Upper lobe of right lung (tissue), 1 donor: ENCODE measurements around the gene MCMBP. TPM values are rescaled to one million over a fixed set of nuclear protein-coding genes. Genes with fewer than 3 reads are reported as not detected.

ENCODE experiments used
- ATAC-seq: fragments of 200-7000 bp; cut with Tn5 transposase; one replicate; pipeline ENCODE4 v1.9.1; 2020; ENCODE audit warnings: mild to moderate bottlenecking, moderate library complexity
- DNase-seq: peaks from one replicate; pipeline ENCODE4 v3.0.0-alpha.2; 2020
- H3K27ac ChIP-seq: fragments of 200-600 bp; one replicate; pipeline ENCODE4 v1.8.0; 2022
- H3K27me3 ChIP-seq: fragments of 200-600 bp; one replicate; pipeline ENCODE4 v1.8.0; 2022; ENCODE audit warnings: mild to moderate bottlenecking
- H3K36me3 ChIP-seq: fragments of 200-600 bp; one replicate; pipeline ENCODE4 v1.8.0; 2022
- H3K4me1 ChIP-seq: fragments of 200-600 bp; one replicate; pipeline ENCODE4 v1.8.0; 2022
- H3K4me3 ChIP-seq: fragments of 200-600 bp; one replicate; pipeline ENCODE4 v1.8.0; 2022; ENCODE audit warnings: mild to moderate bottlenecking
- H3K9me3 ChIP-seq: fragments of 200-600 bp; one replicate; pipeline ENCODE4 v1.8.0; 2022
- CTCF ChIP-seq: fragments of 200-600 bp; IDR thresholded peaks from one replicate; pipeline ENCODE4 v1.8.0; 2022; ENCODE audit warnings: antibody characterized with exemption
- intact Hi-C: fragments of 100-400 bp; cut with DNase I; formaldehyde crosslinking; loops from one replicate; pipeline ENCODE4 v1.11.0; 2022
- total RNA-seq: library from RNA; stranded (reverse); fragmentation: NEBNext Ultra II Directional; extraction: Animal tissue kit (Norgen Biotek cat#: 25700); gene quantifications from one replicate; pipeline ENCODE4 v1.2.1, GENCODE V29; 2021
- donor health status: DM: no; HTN: yes; CAD: no; lungs with severe emphysema.

The MCMBP gene
- total RNA-seq, 1 donor from 2014 or later, result 54.7 TPM

- Histone ChIP-seq H3K4me1 (no peaks in the 10 kb centered on the region), H3K27me3 (no peaks in the 10 kb centered on the region), H3K4me3 (no peak overlapping the region), H3K9me3 (no peaks in the 10 kb centered on the region), H3K36me3 (peaks cover 89% of the 10 kb centered on the region), H3K27ac (no peak overlapping the region)
- ATAC-seq (no peak), DNase-seq (no peak)
- TF ChIP-seq CTCF, result no peak
- intact Hi-C loops, result no loop called here
Observed at GRCh38 chr10:119849031-119849789, 23.4 kb downstream of the MCMBP start.

GRCh38 chr10:119845656-119846055, 27.0 kb downstream of the MCMBP start:
- peaks cover 90% of the 10 kb centered on the region for H3K36me3 ChIP-seq
- no peak for DNase-seq
- ATAC-seq, result peak; percentile 48

GRCh38 chr10:119834188-119834587, 38.5 kb downstream of the MCMBP start:
- Histone ChIP-seq H3K36me3 (peaks cover 100% of the 10 kb centered on the region), H3K9me3 (no peaks in the 10 kb centered on the region), H3K27me3 (no peaks in the 10 kb centered on the region), H3K4me1 (no peaks in the 10 kb centered on the region), H3K4me3 (no peak overlapping the region), H3K27ac (no peak overlapping the region)
- DNase-seq (no peak), ATAC-seq (no peak)
- intact Hi-C loops, result no loop called here
- TF ChIP-seq CTCF, result no peak

More at GRCh38 chr10:119845656-119846055, 27.0 kb downstream of the MCMBP start:
- TF ChIP-seq CTCF, result no peak
- Histone ChIP-seq H3K27ac (no peak overlapping the region), H3K4me1 (no peaks in the 10 kb centered on the region), H3K27me3 (no peaks in the 10 kb centered on the region), H3K4me3 (no peak overlapping the region), H3K9me3 (no peaks in the 10 kb centered on the region)
- intact Hi-C loops, result no loop called here

- H3K27ac ChIP-seq, result no peak overlapping the region
- no peak for TF ChIP-seq CTCF
- peaks cover 100% of the 10 kb centered on the region for H3K36me3 ChIP-seq
- no peak for ATAC-seq
- H3K27me3 ChIP-seq, result no peaks in the 10 kb centered on the region
- no peak for DNase-seq
- H3K9me3 ChIP-seq, result no peaks in the 10 kb centered on the region
- intact Hi-C loops, result no loop called here
- H3K4me3 ChIP-seq, result no peak overlapping the region
- H3K4me1 ChIP-seq, result no peaks in the 10 kb centered on the region
Observed at GRCh38 chr10:119832951-119833350, 39.7 kb downstream of the MCMBP start.

GRCh38 chr10:119831656-119832055, 41.0 kb downstream of the MCMBP start:
- no peaks in the 10 kb centered on the region for H3K9me3 ChIP-seq
- ATAC-seq, result no peak

More at GRCh38 chr10:119831656-119832055, 41.0 kb downstream of the MCMBP start:
- no peak for DNase-seq
- H3K4me1 ChIP-seq, result no peaks in the 10 kb centered on the region
- H3K36me3 ChIP-seq, result peaks cover 100% of the 10 kb centered on the region
- no peak overlapping the region for H3K27ac ChIP-seq
- intact Hi-C loops, result no loop called here
- H3K27me3 ChIP-seq, result no peaks in the 10 kb centered on the region
- H3K4me3 ChIP-seq, result no peak overlapping the region
- TF ChIP-seq CTCF, result no peak
